CD4-positive, alpha-beta T cell treated with Interleukin-4 for 4 hours (primary cell): ENCODE measurements around the gene ZC3H4.

Source experiments
- DNase-seq: peaks from one replicate; pipeline ENCODE4 v3.0.0-alpha.2; 2020

ZC3H4 gene

GRCh38 chr19:47132194-47132852 is 18.7 kb upstream of the ZC3H4 start:
- DNase-seq = no peak

- DNase-seq = peak; percentile 93
Measured at GRCh38 chr19:47130589-47131227, 17.1 kb upstream of the ZC3H4 start, which contains the start of gene SAE1. Gene SAE1 (plus strand): TSS chr19:47130835. CDS start chr19:47130931, 96 bp downstream.

GRCh38 chr19:47130120-47130588 is 16.6 kb upstream of the ZC3H4 start:
- no peak for DNase-seq

GRCh38 chr19:47129579-47129978 is 16.0 kb upstream of the ZC3H4 start:
- DNase-seq = no peak

- no peak for DNase-seq
Measured at GRCh38 chr19:47125669-47125938, 12.0 kb upstream of the ZC3H4 start.

GRCh38 chr19:47124937-47125668 is 11.5 kb upstream of the ZC3H4 start:
- peak; percentile 73 for DNase-seq

- DNase-seq = no peak
Measured at GRCh38 chr19:47123406-47123805, 9.8 kb upstream of the ZC3H4 start.

- DNase-seq = no peak
Measured at GRCh38 chr19:47122359-47123335, 9.1 kb upstream of the ZC3H4 start.

GRCh38 chr19:47120470-47121067 is 7.0 kb upstream of the ZC3H4 start:
- no peak for DNase-seq

GRCh38 chr19:47113850-47114651 is 475 bp upstream of the ZC3H4 start:
- DNase-seq = no peak

GRCh38 chr19:47112166-47112996 is 1.2 kb downstream of the ZC3H4 start:
- DNase-seq = peak; percentile 94

- no peak for DNase-seq
Measured at GRCh38 chr19:47111682-47112165, 1.9 kb downstream of the ZC3H4 start.

GRCh38 chr19:47111006-47111621 is 2.5 kb downstream of the ZC3H4 start:
- DNase-seq = peak; percentile 40

GRCh38 chr19:47110521-47111005 is 3.0 kb downstream of the ZC3H4 start:
- peak; percentile 72 for DNase-seq

- peak; percentile 70 for DNase-seq
Measured at GRCh38 chr19:47109541-47110375, 3.8 kb downstream of the ZC3H4 start.

- DNase-seq = no peak
Measured at GRCh38 chr19:47109177-47109540, 4.4 kb downstream of the ZC3H4 start.

- no peak for DNase-seq
Measured at GRCh38 chr19:47107953-47108746, 5.4 kb downstream of the ZC3H4 start.
